Measurements from ENCODE around the gene STX10. TPM values are rescaled to one million over a fixed set of nuclear protein-coding genes. Genes with fewer than 3 reads are reported as not detected.
A peak's percentile ranks its signal among the peaks of the same experiment; 100 is the strongest.

Gene STX10
- total and polyA plus RNA-seq, 9 of the 15 experiments (the other 6 are each of a cell fraction or from before 2014, with no cell fraction given) = 0.51 to 66.3 (median 31.0) TPM

GRCh38 chr19:13151605-13152355, 1.6 kb upstream of the STX10 start:
- Histone ChIP-seq H3K36me3 (ENCODE audit: control insufficient read depth, insufficient read depth, low read length) (peaks cover 14% of the 10 kb centered on the region; the same call in 1 of the 3 replicates), H3K27me3 (ENCODE audit: control insufficient read depth in 2 of 2, insufficient read depth in 2 of 2, low read length in 2 of 2) (no peaks in the 10 kb centered on the region), H2AFZ (ENCODE audit: low read depth, low read length) (peak overlapping the region; percentile 51), H3K4me1 (replicated peaks in 1 of 2; ENCODE audit: control insufficient read depth in 2 of 2, insufficient read depth in 2 of 2, low read length in 2 of 2) (peaks cover 14 to 70% of the 10 kb centered on the region in 2 experiments), H3K9me1 (ENCODE audit: control insufficient read depth, insufficient read depth, low read length) (no peaks in the 10 kb centered on the region), H3K9ac (ENCODE audit: insufficient read depth in 1 of 2, low read depth in 2 of 2, low read length in 2 of 2) (peak overlapping the region; percentile 96 to 97), H3K4me3 (peak overlapping the region; percentile 98), H3K79me2 (ENCODE audit: control insufficient read depth, insufficient read depth, low read length) (peaks cover 65% of the 10 kb centered on the region), H3K27ac (ENCODE audit: extremely low read depth, low read depth, low read length) (peak overlapping the region; percentile 95), H4K20me1 (replicated peaks; ENCODE audit: control insufficient read depth, insufficient read depth, low read length) (peaks cover 23% of the 10 kb centered on the region), H3K9me3 (replicated peaks; ENCODE audit: control insufficient read depth, insufficient read depth, low read depth, low read length) (no peaks in the 10 kb centered on the region), H3K4me2 (ENCODE audit: insufficient read depth, low read length) (peak overlapping the region; percentile 93)
- in situ Hi-C loops (cut with MboI) = no loop called here
- WGBS (ENCODE audit: insufficient coverage, low coverage, missing lambda C conversion rate) = under 1% methylated on average over 54 of the region's 71 CpGs
- ATAC-seq = peak; percentile 66
- no TSS peak for BruUV-seq (replicated peaks)
- FAIRE-seq = peak; percentile 70
- peak; percentile 91 to 98 (median 94) for DNase-seq (ENCODE audit: extremely low read depth in 1 of 4, low spot score in 3 of 4)
- intact Hi-C loops (cut with micrococcal nuclease) = loop anchor here (2.0 to 5.0 kb wide), 3 partner anchors 33 to 49 kb away; partner anchors contain the start of genes LYL1 and NACC1
- ChIA-PET POLR2A (interaction anchor here (0.6 to 2.3 kb wide), 30 partner anchors 8 to 878 kb away, joined by 3 to 45 read pairs (median 4); partner anchors contain the start of genes NACC1 and TRMT1), CTCF (ENCODE audit: low intra/inter-chr PET ratio) (no interaction called here)
- no peak for TF ChIP-seq ARHGAP35 (IDR thresholded peaks at IDR 0.05; ENCODE audit: partially characterized antibody)
- TF ChIP-seq ZNF23 (CRISPR knock-in tag; IDR thresholded peaks at IDR 0.05) = no peak
- TF ChIP-seq POLR2AphosphoS2 (IDR thresholded peaks at IDR 0.05; ENCODE audit: low read length) = no peak; the same call in 1 of the 2 replicates
- peak; percentile 91 for TF ChIP-seq EP400 (IDR thresholded peaks at IDR 0.05)
- no peak for TF ChIP-seq CBX2 (IDR thresholded peaks at IDR 0.05; ENCODE audit: insufficient read depth, low read length, poor library complexity, severe bottlenecking)
- TF ChIP-seq MITF (IDR thresholded peaks at IDR 0.05) = peak; percentile 29; the same call in 1 of the 2 replicates
- peak; percentile 79 for TF ChIP-seq CCNT2 (IDR thresholded peaks at IDR 0.05; ENCODE audit: borderline replicate concordance, extremely low read depth, insufficient read length, low read depth, low read length)
- 0 out of 2 replicates have a peak, but pooled peaks have one; percentile 43 for TF ChIP-seq ZBTB17 (CRISPR knock-in tag; IDR thresholded peaks at IDR 0.05)
- TF ChIP-seq NR3C1 (CRISPR knock-in tag; IDR thresholded peaks at IDR 0.05) = no peak
- peak; percentile 18; the same call in 1 of the 2 replicates for TF ChIP-seq TCF3 (CRISPR knock-in tag; IDR thresholded peaks at IDR 0.05)
- TF ChIP-seq ETV1 (tag; conservative IDR thresholded peaks at IDR 0.05; ENCODE audit: low read depth) = no peak; the same call in none of the 2 replicates
- no peak for TF ChIP-seq ZNF143 (CRISPR knock-in tag; IDR thresholded peaks at IDR 0.05)
- peak; percentile 64 to 87 for TF ChIP-seq MAZ (CRISPR knock-in tag; conservative IDR thresholded peaks at IDR 0.05 in 1 of 2, IDR thresholded peaks at IDR 0.05 in 1 of 2)
- no peak for TF ChIP-seq ZNF507 (tag; conservative IDR thresholded peaks at IDR 0.05)
- TF ChIP-seq ELF4 (CRISPR knock-in tag; IDR thresholded peaks at IDR 0.05) = no peak
- TF ChIP-seq, protein P1, sequence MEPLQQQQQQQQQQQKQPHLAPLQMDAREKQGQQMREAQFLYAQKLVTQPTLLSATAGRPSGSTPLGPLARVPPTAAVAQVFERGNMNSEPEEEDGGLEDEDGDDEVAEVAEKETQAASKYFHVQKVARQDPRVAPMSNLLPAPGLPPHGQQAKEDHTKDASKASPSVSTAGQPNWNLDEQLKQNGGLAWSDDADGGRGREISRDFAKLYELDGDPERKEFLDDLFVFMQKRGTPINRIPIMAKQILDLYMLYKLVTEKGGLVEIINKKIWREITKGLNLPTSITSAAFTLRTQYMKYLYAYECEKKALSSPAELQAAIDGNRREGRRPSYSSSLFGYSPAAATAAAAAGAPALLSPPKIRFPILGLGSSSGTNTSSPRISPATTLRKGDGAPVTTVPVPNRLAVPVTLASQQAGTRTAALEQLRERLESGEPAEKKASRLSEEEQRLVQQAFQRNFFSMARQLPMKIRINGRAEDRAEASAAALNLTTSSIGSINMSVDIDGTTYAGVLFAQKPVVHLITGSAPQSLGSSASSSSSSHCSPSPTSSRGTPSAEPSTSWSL (CRISPR knock-in tag; IDR thresholded peaks at IDR 0.05; ENCODE audit: borderline replicate concordance) = no peak
- TF ChIP-seq, protein P2, sequence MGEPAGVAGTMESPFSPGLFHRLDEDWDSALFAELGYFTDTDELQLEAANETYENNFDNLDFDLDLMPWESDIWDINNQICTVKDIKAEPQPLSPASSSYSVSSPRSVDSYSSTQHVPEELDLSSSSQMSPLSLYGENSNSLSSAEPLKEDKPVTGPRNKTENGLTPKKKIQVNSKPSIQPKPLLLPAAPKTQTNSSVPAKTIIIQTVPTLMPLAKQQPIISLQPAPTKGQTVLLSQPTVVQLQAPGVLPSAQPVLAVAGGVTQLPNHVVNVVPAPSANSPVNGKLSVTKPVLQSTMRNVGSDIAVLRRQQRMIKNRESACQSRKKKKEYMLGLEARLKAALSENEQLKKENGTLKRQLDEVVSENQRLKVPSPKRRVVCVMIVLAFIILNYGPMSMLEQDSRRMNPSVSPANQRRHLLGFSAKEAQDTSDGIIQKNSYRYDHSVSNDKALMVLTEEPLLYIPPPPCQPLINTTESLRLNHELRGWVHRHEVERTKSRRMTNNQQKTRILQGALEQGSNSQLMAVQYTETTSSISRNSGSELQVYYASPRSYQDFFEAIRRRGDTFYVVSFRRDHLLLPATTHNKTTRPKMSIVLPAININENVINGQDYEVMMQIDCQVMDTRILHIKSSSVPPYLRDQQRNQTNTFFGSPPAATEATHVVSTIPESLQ (CRISPR knock-in tag; IDR thresholded peaks at IDR 0.05) = 0 out of 2 replicates have a peak, but pooled peaks have one; percentile 44

Measured in K562 (cell line).